Measurements from ENCODE around the gene SEC31B.
A peak's percentile ranks its signal among the peaks of the same experiment; 100 is the strongest.

The SEC31B gene

GRCh38 chr10:100565206-100565985, 45.7 kb upstream of the SEC31B start (continued):
- no peak for TF ChIP-seq ZNF239 (tag by site-specific recombination; IDR thresholded peaks at IDR 0.05)
- no peak for TF ChIP-seq INSM2 (tag by site-specific recombination; IDR thresholded peaks at IDR 0.05)
- TF ChIP-seq GLIS1 (tag by site-specific recombination; IDR thresholded peaks at IDR 0.05): no peak
- no peak for TF ChIP-seq ZNF214 (tag by site-specific recombination; IDR thresholded peaks at IDR 0.05; ENCODE audit: borderline replicate concordance)
- no peak for TF ChIP-seq ZNF202 (tag by site-specific recombination; IDR thresholded peaks at IDR 0.05; ENCODE audit: borderline replicate concordance)

GRCh38 chr10:100562008-100562672, 42.5 kb upstream of the SEC31B start:
- H3K27ac ChIP-seq (ENCODE audit: extremely low read depth, low read depth, low read length): no peak overlapping the region
- H3K4me1 ChIP-seq (ENCODE audit: control insufficient read depth, insufficient read depth, low read length): no peaks in the 10 kb centered on the region
- ChIA-PET POLR2A (interaction anchor here (1.0 to 1.3 kb wide), 4 partner anchors 179 to 350 kb away, joined by 3 to 5 read pairs (median 3); no protein-coding TSS in a partner anchor), CTCF (interaction anchor here (0.5 to 5.8 kb wide), 31 partner anchors 10 to 452 kb away, joined by 3 to 197 read pairs (median 4); partner anchors contain the start of genes HIF1AN, PAX2 and SLF2)
- H3K9me3 ChIP-seq (ENCODE audit: control insufficient read depth, insufficient read depth, low read depth, low read length): no peaks in the 10 kb centered on the region
- H3K4me3 ChIP-seq (ENCODE audit: low read depth, low read length): no peak overlapping the region
- H3K36me3 ChIP-seq (ENCODE audit: control insufficient read depth in 2 of 2, insufficient read depth in 1 of 2, low read length in 2 of 2): peaks cover 0 to 16% of the 10 kb centered on the region in 2 experiments; a peak in 1 of 3 replicates
- TF ChIP-seq ZBTB10 (tag by site-specific recombination; IDR thresholded peaks at IDR 0.05) (no peak), ZNF366 (tag by site-specific recombination; conservative IDR thresholded peaks at IDR 0.05) (0 out of 2 replicates have a peak, but pooled peaks have one; percentile 11), REPIN1 (tag by site-specific recombination; IDR thresholded peaks at IDR 0.05; ENCODE audit: low read depth) (no peak), ZNF211 (tag by site-specific recombination; IDR thresholded peaks at IDR 0.05; ENCODE audit: low read depth) (no peak), ZNF585B (tag by site-specific recombination; IDR thresholded peaks at IDR 0.05) (no peak), ZNF16 (tag by site-specific recombination; IDR thresholded peaks at IDR 0.05; ENCODE audit: low read depth) (no peak), HOXA7 (CRISPR knock-in tag; IDR thresholded peaks at IDR 0.05; ENCODE audit: borderline replicate concordance) (no peak), ZNF202 (tag by site-specific recombination; IDR thresholded peaks at IDR 0.05; ENCODE audit: borderline replicate concordance) (no peak), ZNF792 (tag by site-specific recombination; IDR thresholded peaks at IDR 0.05) (no peak), ZNF426 (tag by site-specific recombination; IDR thresholded peaks at IDR 0.05) (no peak), ZNF510 (tag by site-specific recombination; IDR thresholded peaks at IDR 0.05; ENCODE audit: insufficient replicate concordance) (no peak), ZBTB17 (tag by site-specific recombination; IDR thresholded peaks at IDR 0.05) (peak; percentile 50; the same call in 1 of the 2 replicates), ZNF513 (tag by site-specific recombination; IDR thresholded peaks at IDR 0.05) (no peak), ZNF391 (tag by site-specific recombination; IDR thresholded peaks at IDR 0.05; ENCODE audit: borderline replicate concordance, low read depth) (peak; percentile 43; the same call in 1 of the 2 replicates), ZNF626 (tag by site-specific recombination; IDR thresholded peaks at IDR 0.05) (no peak), PRDM1 (tag by site-specific recombination; IDR thresholded peaks at IDR 0.05) (no peak), ZNF292 (tag by site-specific recombination; IDR thresholded peaks at IDR 0.05; ENCODE audit: borderline replicate concordance, low read depth) (no peak), ZNF114 (tag by site-specific recombination; IDR thresholded peaks at IDR 0.05) (no peak), ZBTB1 (tag by site-specific recombination; IDR thresholded peaks at IDR 0.05) (no peak), ZNF610 (tag by site-specific recombination; IDR thresholded peaks at IDR 0.05; ENCODE audit: borderline replicate concordance) (no peak)
- TF ChIP-seq, protein P1, sequence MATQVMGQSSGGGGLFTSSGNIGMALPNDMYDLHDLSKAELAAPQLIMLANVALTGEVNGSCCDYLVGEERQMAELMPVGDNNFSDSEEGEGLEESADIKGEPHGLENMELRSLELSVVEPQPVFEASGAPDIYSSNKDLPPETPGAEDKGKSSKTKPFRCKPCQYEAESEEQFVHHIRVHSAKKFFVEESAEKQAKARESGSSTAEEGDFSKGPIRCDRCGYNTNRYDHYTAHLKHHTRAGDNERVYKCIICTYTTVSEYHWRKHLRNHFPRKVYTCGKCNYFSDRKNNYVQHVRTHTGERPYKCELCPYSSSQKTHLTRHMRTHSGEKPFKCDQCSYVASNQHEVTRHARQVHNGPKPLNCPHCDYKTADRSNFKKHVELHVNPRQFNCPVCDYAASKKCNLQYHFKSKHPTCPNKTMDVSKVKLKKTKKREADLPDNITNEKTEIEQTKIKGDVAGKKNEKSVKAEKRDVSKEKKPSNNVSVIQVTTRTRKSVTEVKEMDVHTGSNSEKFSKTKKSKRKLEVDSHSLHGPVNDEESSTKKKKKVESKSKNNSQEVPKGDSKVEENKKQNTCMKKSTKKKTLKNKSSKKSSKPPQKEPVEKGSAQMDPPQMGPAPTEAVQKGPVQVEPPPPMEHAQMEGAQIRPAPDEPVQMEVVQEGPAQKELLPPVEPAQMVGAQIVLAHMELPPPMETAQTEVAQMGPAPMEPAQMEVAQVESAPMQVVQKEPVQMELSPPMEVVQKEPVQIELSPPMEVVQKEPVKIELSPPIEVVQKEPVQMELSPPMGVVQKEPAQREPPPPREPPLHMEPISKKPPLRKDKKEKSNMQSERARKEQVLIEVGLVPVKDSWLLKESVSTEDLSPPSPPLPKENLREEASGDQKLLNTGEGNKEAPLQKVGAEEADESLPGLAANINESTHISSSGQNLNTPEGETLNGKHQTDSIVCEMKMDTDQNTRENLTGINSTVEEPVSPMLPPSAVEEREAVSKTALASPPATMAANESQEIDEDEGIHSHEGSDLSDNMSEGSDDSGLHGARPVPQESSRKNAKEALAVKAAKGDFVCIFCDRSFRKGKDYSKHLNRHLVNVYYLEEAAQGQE (tag by site-specific recombination; IDR thresholded peaks at IDR 0.05): no peak

Data from HEK293 (cell line).